Muscle of leg (tissue), 11 donors: ENCODE data around the gene SKOR2. TPM values are rescaled to one million over a fixed set of nuclear protein-coding genes. Genes with fewer than 3 reads are reported as not detected.
"Not testable (repeated sequence)": the region's sequence is repeated elsewhere in the genome, so short reads cannot be mapped to it uniquely, and the experiment has no call there.

Source experiments
- DNase-seq: peaks from one replicate; pipeline ENCODE4 v3.0.0; 2013
- H3K27ac ChIP-seq: one replicate; pipeline ENCODE4 v1.5.1; 2013; ENCODE audit warnings: mild to moderate bottlenecking, low read length, control low read depth
- H3K27me3 ChIP-seq: one replicate; pipeline ENCODE4 v1.6.1; 2013; ENCODE audit warnings: low read length; ENCODE audit not compliant: control insufficient read depth, insufficient read depth
- H3K36me3 ChIP-seq: one replicate; pipeline ENCODE4 v1.6.1; 2013; ENCODE audit warnings: low read length; ENCODE audit not compliant: control insufficient read depth, insufficient read depth
- H3K4me1 ChIP-seq: one replicate; pipeline ENCODE4 v1.6.1; 2013; ENCODE audit warnings: low read length; ENCODE audit not compliant: control insufficient read depth, insufficient read depth
- H3K4me3 ChIP-seq: one replicate; pipeline ENCODE4 v1.5.1; 2013; ENCODE audit warnings: low read length, control low read depth
- H3K9me3 ChIP-seq: replicated peaks from 2 replicates; pipeline ENCODE4 v1.6.1; 2013; ENCODE audit warnings: low read depth, low read length; ENCODE audit not compliant: control insufficient read depth
- WGBS: methylation state at CpG from one replicate; pipeline ENCODE4 v1.1.5; 2013; ENCODE audit warnings: missing lambda C conversion rate; ENCODE audit not compliant: insufficient coverage; 5-methylcytosine and 5-hydroxymethylcytosine counted together
- polyA plus RNA-seq, 8 donors: library from polyadenylated mRNA; unstranded; fragments of 120-200 nt; gene quantifications; one replicate each; pipeline versions ENCODE4 v1.2.1 to v1.2.3, GENCODE V29; 2013; ENCODE audit warnings: inconsistent platforms in 1 of 8, low replicate concordance in 1 of 8; ENCODE audit not compliant: insufficient read length in 8 of 8, insufficient read depth in 1 of 8
- total RNA-seq: library from RNA; stranded (reverse); fragments of 120-200 nt; gene quantifications from one replicate; pipeline ENCODE4 v1.2.4, GENCODE V29; 2013

Gene SKOR2
- total and polyA plus RNA-seq, 9 donors, result 0.03 TPM; not detected in 8

DNA sequence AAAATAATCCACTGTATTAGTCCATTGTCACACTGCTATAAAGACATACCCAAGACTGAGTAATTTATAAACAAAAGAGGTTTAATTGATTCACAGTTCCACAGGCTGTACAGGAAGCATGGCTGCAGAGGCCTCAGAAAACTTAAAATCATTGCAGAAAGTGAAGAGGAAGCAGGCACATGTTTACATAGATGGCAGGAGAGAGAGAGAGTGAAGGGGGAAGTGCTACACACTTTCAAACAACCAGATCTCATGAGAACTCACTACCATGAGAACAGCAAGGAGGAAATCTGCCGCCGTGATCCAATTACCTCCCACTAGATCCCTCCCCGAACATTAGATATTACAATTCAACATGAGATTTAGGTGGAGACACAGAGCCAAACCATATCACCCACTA lies 55.5 kb downstream of the SKOR2 start:
- not testable (repeated sequence) for H3K27ac ChIP-seq, H3K27me3 ChIP-seq, H3K4me3 ChIP-seq, H3K4me1 ChIP-seq, H3K36me3 ChIP-seq, H3K9me3 ChIP-seq, DNase-seq
- WGBS, result no CpG with 5 or more reads among the region's 3 CpGs

GRCh38 chr18:47191961-47192360 lies 59.5 kb downstream of the SKOR2 start:
- Histone ChIP-seq H3K4me1 (no peaks in the 10 kb centered on the region), H3K27me3 (peaks cover 2% of the 10 kb centered on the region), H3K9me3 (no peaks in the 10 kb centered on the region), H3K36me3 (no peaks in the 10 kb centered on the region), H3K27ac (no peak overlapping the region), H3K4me3 (no peak overlapping the region)
- 86% methylated on average over 1 of the region's 2 CpGs for WGBS
- DNase-seq, result no peak

DNA sequence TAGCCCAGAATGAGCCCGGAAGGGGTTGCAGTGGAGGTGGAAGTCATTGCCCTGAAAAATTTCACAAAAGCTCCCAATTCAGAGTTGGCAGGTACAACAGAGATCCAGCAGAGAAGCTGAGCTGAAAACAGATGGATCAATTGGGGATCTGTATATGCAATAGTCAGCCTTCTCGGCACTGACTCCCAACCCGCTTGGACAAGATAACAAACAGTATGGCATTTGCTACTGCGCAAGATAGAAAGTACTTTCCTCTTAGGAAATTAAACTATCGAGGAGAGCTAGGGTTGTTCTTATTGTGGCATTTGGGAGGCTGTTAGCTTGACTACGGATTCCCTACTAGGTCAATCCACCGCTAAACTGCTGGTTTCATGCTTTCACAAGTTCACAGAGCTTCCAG lies 63.7 kb downstream of the SKOR2 start:
- Histone ChIP-seq H3K36me3 (no peaks in the 10 kb centered on the region), H3K27ac (no peak overlapping the region), H3K4me3 (no peak overlapping the region), H3K9me3 (peaks cover 6% of the 10 kb centered on the region), H3K27me3 (peaks cover 4% of the 10 kb centered on the region), H3K4me1 (no peaks in the 10 kb centered on the region)
- WGBS, result no CpG with 5 or more reads among the region's 7 CpGs
- no peak for DNase-seq

- 80% methylated on average over 4 of the region's 5 CpGs for WGBS
- Histone ChIP-seq H3K27me3 (peaks cover 6% of the 10 kb centered on the region), H3K4me1 (no peaks in the 10 kb centered on the region), H3K36me3 (no peaks in the 10 kb centered on the region), H3K4me3 (no peak overlapping the region), H3K27ac (no peak overlapping the region), H3K9me3 (peaks cover 6% of the 10 kb centered on the region)
- DNase-seq, result peak; percentile 7
Observed at GRCh38 chr18:47184419-47185050, 66.9 kb downstream of the SKOR2 start.

DNA sequence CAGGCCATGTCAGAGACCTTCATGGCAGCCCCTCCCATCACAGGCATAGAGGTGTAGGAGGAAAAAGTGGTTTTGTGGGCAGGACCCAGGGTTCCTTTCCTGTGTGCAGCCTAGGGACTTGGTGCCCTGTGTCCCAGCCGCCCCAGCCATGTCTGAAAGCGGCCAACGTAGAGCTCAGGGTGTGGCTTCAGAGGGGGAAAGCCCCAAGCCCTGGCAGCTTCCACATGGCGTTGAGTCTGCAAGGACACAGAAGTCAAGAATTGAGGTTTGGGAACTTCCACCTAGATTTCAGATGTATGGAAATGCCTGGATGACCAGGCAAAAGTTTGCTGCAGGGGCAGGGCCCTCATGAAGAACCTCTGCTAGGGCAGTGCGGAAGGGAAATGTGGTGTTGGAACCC lies 69.3 kb downstream of the SKOR2 start:
- not testable (repeated sequence) for DNase-seq, H3K4me1 ChIP-seq, H3K27me3 ChIP-seq, H3K4me3 ChIP-seq, H3K9me3 ChIP-seq, H3K27ac ChIP-seq, H3K36me3 ChIP-seq
- 84% methylated on average over 5 of the region's 5 CpGs for WGBS

GRCh38 chr18:47180765-47181164 lies 70.7 kb downstream of the SKOR2 start:
- peaks cover 4% of the 10 kb centered on the region for H3K27me3 ChIP-seq
- DNase-seq, result no peak
- no peak overlapping the region for H3K27ac ChIP-seq
- WGBS, result no CpG with 5 or more reads among the region's 3 CpGs
- H3K4me1 ChIP-seq, result no peaks in the 10 kb centered on the region
- no peaks in the 10 kb centered on the region for H3K36me3 ChIP-seq
- no peak overlapping the region for H3K4me3 ChIP-seq
- peaks cover 6% of the 10 kb centered on the region for H3K9me3 ChIP-seq

DNA sequence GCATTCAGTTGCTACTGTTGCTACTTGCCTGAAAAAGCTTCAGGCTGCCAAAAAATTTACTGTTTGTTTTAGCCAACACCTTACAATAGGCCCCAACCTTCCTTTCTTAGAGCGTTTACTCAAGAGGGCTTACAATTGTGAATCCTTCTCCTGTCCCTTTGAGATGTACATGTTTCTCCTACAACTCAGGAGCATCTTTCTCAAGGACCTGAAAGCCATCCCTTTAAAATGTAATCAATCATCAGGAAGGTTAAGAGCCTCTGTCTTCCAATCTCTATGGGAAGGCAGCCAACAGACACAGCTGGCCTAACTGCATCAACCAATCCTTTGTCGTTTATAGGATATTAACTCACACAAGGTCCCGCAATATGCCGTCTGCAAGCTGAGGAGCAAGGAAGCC lies 71.9 kb downstream of the SKOR2 start:
- 27% methylated on average over 4 of the region's 4 CpGs for WGBS
- Histone ChIP-seq H3K9me3 (peaks cover 2% of the 10 kb centered on the region), H3K4me3 (no peak overlapping the region), H3K27ac (no peak overlapping the region), H3K27me3 (peaks cover 3% of the 10 kb centered on the region), H3K36me3 (no peaks in the 10 kb centered on the region), H3K4me1 (peaks cover 6% of the 10 kb centered on the region)
- DNase-seq, result peak; percentile 86

DNA sequence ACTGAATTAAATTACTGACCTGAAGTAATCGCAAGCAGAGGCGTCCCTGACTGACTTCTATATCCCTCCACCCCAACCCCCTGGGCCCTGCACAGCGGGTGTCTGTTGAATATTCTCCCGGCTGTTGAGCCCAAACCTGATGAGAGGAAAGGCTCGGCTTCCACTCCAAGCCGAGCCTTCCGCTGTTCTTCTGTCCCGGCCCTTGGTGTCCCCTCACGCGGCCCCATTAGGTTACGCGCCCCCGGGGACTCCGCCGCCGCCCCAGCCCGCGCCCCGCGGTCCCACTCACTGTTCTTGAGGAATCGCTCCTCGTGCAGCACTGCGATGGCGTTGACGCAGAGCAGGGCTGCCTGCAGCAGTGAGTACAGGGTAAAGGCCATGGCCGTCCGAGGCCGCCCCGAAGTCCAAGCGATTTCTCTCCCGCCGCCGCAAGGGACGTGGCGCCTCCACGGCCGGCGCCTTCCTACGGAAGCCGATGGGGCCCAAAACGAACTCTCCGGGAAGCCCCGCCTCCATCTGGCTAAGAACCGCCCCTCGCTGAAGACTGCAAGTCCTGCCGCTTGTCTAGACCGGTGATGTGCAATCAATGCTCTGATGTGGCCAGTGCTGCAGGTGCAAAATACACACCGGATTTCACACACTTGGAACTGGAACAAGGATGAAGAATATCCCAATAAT lies 75.4 kb downstream of the SKOR2 start, which contains the start of gene IER3IP1:
IER3IP1 (minus strand) TSS at position 467 of the 678 bp plus-strand sequence; CDS start at position 380, 87 bp downstream.
- peaks cover 4% of the 10 kb centered on the region for H3K36me3 ChIP-seq
- H3K27ac ChIP-seq, result peak within 1 kb of the TSS; percentile 92
- WGBS, result under 1% methylated on average over 48 of the region's 48 CpGs
- peaks cover 9% of the 10 kb centered on the region for H3K4me1 ChIP-seq
- no peaks in the 10 kb centered on the region for H3K27me3 ChIP-seq
- H3K9me3 ChIP-seq, result no peaks in the 10 kb centered on the region
- H3K4me3 ChIP-seq, result peak within 1 kb of the TSS; percentile 98
- DNase-seq, result peak; percentile 96

- no peaks in the 10 kb centered on the region for H3K27me3 ChIP-seq
- peaks cover 4% of the 10 kb centered on the region for H3K36me3 ChIP-seq
- peaks cover 9% of the 10 kb centered on the region for H3K4me1 ChIP-seq
- no peaks in the 10 kb centered on the region for H3K9me3 ChIP-seq
- H3K4me3 ChIP-seq, result peak overlapping the region; percentile 98
- WGBS, result 0% methylated on average over 14 of the region's 24 CpGs
- DNase-seq, result peak; percentile 7
- H3K27ac ChIP-seq, result peak overlapping the region; percentile 92
Observed at GRCh38 chr18:47175283-47175897, 76.1 kb downstream of the SKOR2 start.

DNA sequence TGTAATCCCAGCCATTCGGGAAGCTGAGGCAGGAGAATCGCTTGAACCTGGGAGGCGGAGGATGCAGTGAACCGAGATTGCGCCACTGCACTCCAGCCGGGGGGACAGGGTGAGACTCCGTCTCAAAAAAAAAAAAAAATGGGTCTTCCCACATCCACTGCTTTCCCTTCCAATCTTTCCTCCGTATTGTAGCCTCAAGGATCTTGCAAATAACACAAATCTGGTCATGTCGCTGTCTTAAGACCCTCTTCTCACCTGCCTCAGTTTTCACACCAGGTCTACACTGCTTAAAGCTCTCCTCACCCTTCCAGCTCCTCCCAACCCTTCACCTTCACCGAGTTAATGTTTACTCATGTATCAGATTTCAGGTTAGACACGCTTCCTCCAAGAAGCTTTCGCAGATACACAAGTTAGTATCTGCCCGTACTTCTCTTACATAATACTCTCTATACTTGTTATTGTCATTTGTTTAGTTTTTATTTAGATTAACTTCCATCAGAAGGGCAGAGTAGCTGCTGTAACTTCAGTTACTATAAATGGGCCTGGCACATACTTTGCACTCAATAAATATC lies 76.8 kb downstream of the SKOR2 start:
- WGBS, result 95% methylated on average over 9 of the region's 13 CpGs

More for the DNA sequence above, 76.8 kb downstream of the SKOR2 start:
- peaks cover 9% of the 10 kb centered on the region for H3K4me1 ChIP-seq
- no peak for DNase-seq
- H3K27me3 ChIP-seq, result no peaks in the 10 kb centered on the region
- peaks cover 4% of the 10 kb centered on the region for H3K36me3 ChIP-seq
- H3K27ac ChIP-seq, result no peak overlapping the region
- H3K4me3 ChIP-seq, result peak overlapping the region; percentile 98
- no peaks in the 10 kb centered on the region for H3K9me3 ChIP-seq
